Measurements from ENCODE around the gene DEDD. TPM values are rescaled to one million over a fixed set of nuclear protein-coding genes. Genes with fewer than 3 reads are reported as not detected.

The DEDD gene
- total RNA-seq (2014; rRNA removed; shearing (Covaris generic)) = 39.8 and 45.0 TPM in 2 replicates

GRCh38 chr1:161132410-161133219 is at the start of gene DEDD:
TSS of gene DEDD (minus strand) at chr1:161132667. CDS start at chr1:161124462, 8,205 bp downstream.

GRCh38 chr1:161177112-161177935 is 44.9 kb upstream of the DEDD start, which contains the start of gene B4GALT3:
TSS of gene B4GALT3 (minus strand) at chr1:161177507. CDS start at chr1:161176060, 1,447 bp downstream.

GRCh38 chr1:161165742-161166668 is 33.5 kb upstream of the DEDD start, which contains the start of gene PPOX:
TSS of gene PPOX (plus strand) at chr1:161166426. CDS start at chr1:161166848, 422 bp downstream.

GRCh38 chr1:161159087-161159912 is 26.8 kb upstream of the DEDD start, which contains the start of gene USP21:
TSS of gene USP21 (plus strand) at chr1:161159500. CDS start at chr1:161160641, 1,141 bp downstream.

GRCh38 chr1:161153682-161154337 is 21.3 kb upstream of the DEDD start, which contains the start of gene UFC1:
TSS of gene UFC1 (plus strand) at chr1:161153978. CDS start at chr1:161153998, 20 bp downstream.

GRCh38 chr1:161117759-161118581 is 14.5 kb downstream of the DEDD start, which contains the start of the genes NIT1 and PFDN2:
TSS of gene NIT1 (plus strand) at chr1:161118105. CDS start at chr1:161118177, 72 bp downstream.
TSS of gene PFDN2 (minus strand) at chr1:161118037. CDS start at chr1:161118026, 11 bp downstream.

GRCh38 chr1:161098210-161099068 is 34.0 kb downstream of the DEDD start, which contains the start of gene KLHDC9:
TSS of gene KLHDC9 (plus strand) at chr1:161098361. CDS start at chr1:161098536, 175 bp downstream.

GRCh38 chr1:161089251-161089924 is 43.1 kb downstream of the DEDD start, which contains the start of gene NECTIN4:
TSS of gene NECTIN4 (minus strand) at chr1:161089558. CDS start at chr1:161089296, 262 bp downstream.

Small RNA genes within 50 kb of the gene (small RNA-seq; reads per million reads assigned to genes)
- gene RF01225 = not detected

Other genes starting within 250 kb of the DEDD start
- not detected in 2 replicates for gene ITLN1, start 247.5 kb downstream of the DEDD start, total RNA-seq (2014; rRNA removed; shearing (Covaris generic))
- gene ITLN2, start 177.9 kb downstream of the DEDD start, total RNA-seq (2014; rRNA removed; shearing (Covaris generic)) = 0.15 TPM in 1 of 2 replicates, not detected in the other
- gene F11R, start 111.5 kb downstream of the DEDD start, total RNA-seq (2014; rRNA removed; shearing (Covaris generic)) = 4.0 and 5.7 TPM in 2 replicates
- 0.83 TPM in 1 of 2 replicates, not detected in the other for gene TSTD1, start 93.7 kb downstream of the DEDD start, total RNA-seq (2014; rRNA removed; shearing (Covaris generic))
- gene USF1, start 86.7 kb downstream of the DEDD start, total RNA-seq (2014; rRNA removed; shearing (Covaris generic)) = 80.3 and 97.9 TPM in 2 replicates
- gene ARHGAP30, start 62.8 kb downstream of the DEDD start, total RNA-seq (2014; rRNA removed; shearing (Covaris generic)) = 1.1 and 2.7 TPM in 2 replicates
- gene NECTIN4, start 43.1 kb downstream of the DEDD start, total RNA-seq (2014; rRNA removed; shearing (Covaris generic)) = 0.27 and 1.2 TPM in 2 replicates
- not detected in 2 replicates for gene KLHDC9, start 34.3 kb downstream of the DEDD start, total RNA-seq (2014; rRNA removed; shearing (Covaris generic))
- gene PFDN2, start 14.6 kb downstream of the DEDD start, total RNA-seq (2014; rRNA removed; shearing (Covaris generic)) = 405 and 434 TPM in 2 replicates
- gene NIT1, start 14.6 kb downstream of the DEDD start, total RNA-seq (2014; rRNA removed; shearing (Covaris generic)) = 35.0 and 38.6 TPM in 2 replicates
- gene UFC1, start 21.3 kb upstream of the DEDD start, total RNA-seq (2014; rRNA removed; shearing (Covaris generic)) = 149 and 159 TPM in 2 replicates
- 12.2 and 17.1 TPM in 2 replicates for gene USP21, start 26.8 kb upstream of the DEDD start, total RNA-seq (2014; rRNA removed; shearing (Covaris generic))
- gene PPOX, start 33.8 kb upstream of the DEDD start, total RNA-seq (2014; rRNA removed; shearing (Covaris generic)) = 29.7 and 37.1 TPM in 2 replicates
- gene B4GALT3, start 44.8 kb upstream of the DEDD start, total RNA-seq (2014; rRNA removed; shearing (Covaris generic)) = 55.0 and 56.1 TPM in 2 replicates
- 0.15 and 0.50 TPM in 2 replicates for gene ADAMTS4, start 66.4 kb upstream of the DEDD start, total RNA-seq (2014; rRNA removed; shearing (Covaris generic))
- gene NDUFS2, start 69.7 kb upstream of the DEDD start, total RNA-seq (2014; rRNA removed; shearing (Covaris generic)) = 304 and 309 TPM in 2 replicates
- not detected in 2 replicates for gene FCER1G, start 82.6 kb upstream of the DEDD start, total RNA-seq (2014; rRNA removed; shearing (Covaris generic))
- not detected in 2 replicates for gene APOA2, start 91.0 kb upstream of the DEDD start, total RNA-seq (2014; rRNA removed; shearing (Covaris generic))
- 11.1 and 12.2 TPM in 2 replicates for gene TOMM40L, start 93.4 kb upstream of the DEDD start, total RNA-seq (2014; rRNA removed; shearing (Covaris generic))
- gene NR1I3, start 105.5 kb upstream of the DEDD start, total RNA-seq (2014; rRNA removed; shearing (Covaris generic)) = not detected in 2 replicates
- gene PCP4L1, start 126.1 kb upstream of the DEDD start, total RNA-seq (2014; rRNA removed; shearing (Covaris generic)) = not detected in 2 replicates
- 6.0 and 6.9 TPM in 2 replicates for gene MPZ, start 177.3 kb upstream of the DEDD start, total RNA-seq (2014; rRNA removed; shearing (Covaris generic))
- 27.0 and 28.4 TPM in 2 replicates for gene SDHC, start 181.7 kb upstream of the DEDD start, total RNA-seq (2014; rRNA removed; shearing (Covaris generic))
- gene CFAP126, start 235.2 kb upstream of the DEDD start, total RNA-seq (2014; rRNA removed; shearing (Covaris generic)) = not detected in 2 replicates